ENCODE results near the gene NFKBIE.
"Not testable (repeated sequence)": the region's sequence is repeated elsewhere in the genome, so short reads cannot be mapped to it uniquely, and the experiment has no call there.

NFKBIE gene

GRCh38 chr6:44265007-44265721 is at the start of gene NFKBIE:
Gene NFKBIE (minus strand): TSS chr6:44265551. CDS start chr6:44265346, 205 bp downstream.
- no peak for DNase-seq (ENCODE audit: low read depth)
- H3K4me3 ChIP-seq (ENCODE audit: low read length) = peak within 1 kb of the TSS; percentile 75
- peak; percentile 47 for TF ChIP-seq CTCF (conservative IDR thresholded peaks at IDR 0.05; ENCODE audit: low read depth, low read length)

GRCh38 chr6:44314657-44315056 is 49.3 kb upstream of the NFKBIE start:
- DNase-seq (ENCODE audit: low read depth); H3K4me3 ChIP-seq (ENCODE audit: low read length): not testable (repeated sequence)

- TF ChIP-seq CTCF (conservative IDR thresholded peaks at IDR 0.05; ENCODE audit: low read depth, low read length) = peak; percentile 99
- peak; percentile 43 for DNase-seq (ENCODE audit: low read depth)
- H3K4me3 ChIP-seq (ENCODE audit: low read length) = peak within 1 kb of the TSS; percentile 96
These were observed 47.8 kb upstream of the NFKBIE start, which contains the start of gene AARS2 for GRCh38 chr6:44312901-44313788. Gene AARS2 (minus strand): TSS chr6:44313347. CDS start chr6:44313323, 24 bp downstream.

GRCh38 chr6:44311767-44312166 is 46.4 kb upstream of the NFKBIE start:
- no peak overlapping the region for H3K4me3 ChIP-seq (ENCODE audit: low read length)
- no peak for TF ChIP-seq CTCF (conservative IDR thresholded peaks at IDR 0.05; ENCODE audit: low read depth, low read length)
- no peak for DNase-seq (ENCODE audit: low read depth)

- no peak for TF ChIP-seq CTCF (conservative IDR thresholded peaks at IDR 0.05; ENCODE audit: low read depth, low read length)
- H3K4me3 ChIP-seq (ENCODE audit: low read length) = no peak overlapping the region
- DNase-seq (ENCODE audit: low read depth) = no peak
These were observed 46.0 kb upstream of the NFKBIE start for GRCh38 chr6:44311304-44311703.

GRCh38 chr6:44310241-44310640 is 44.9 kb upstream of the NFKBIE start:
- no peak for DNase-seq (ENCODE audit: low read depth)
- H3K4me3 ChIP-seq (ENCODE audit: low read length) = no peak overlapping the region
- TF ChIP-seq CTCF (conservative IDR thresholded peaks at IDR 0.05; ENCODE audit: low read depth, low read length) = no peak

- no peak overlapping the region for H3K4me3 ChIP-seq (ENCODE audit: low read length)
- TF ChIP-seq CTCF (conservative IDR thresholded peaks at IDR 0.05; ENCODE audit: low read depth, low read length) = no peak
- no peak for DNase-seq (ENCODE audit: low read depth)
These were observed 44.3 kb upstream of the NFKBIE start for GRCh38 chr6:44309631-44310030.
